Esophagus squamous epithelium (tissue), 4 donors: Measurements from ENCODE around the gene RIPOR2.

Experiments used
- POLR2A ChIP-seq, 4 donors: fragments of 450-650 bp; IDR thresholded peaks; one replicate each; pipeline ENCODE4 v1.6.1; 2017; ENCODE audit warnings: antibody characterized with exemption in 4 of 4, mild to moderate bottlenecking in 4 of 4, moderate library complexity in 3 of 4
- TF ChIP-seq, protein P1 (sequence below), 6 experiments: fragments of 450-650 bp in 4 of 6; fragments of 200-600 bp in 2 of 6; sonication (generic) in 2 of 6; IDR thresholded peaks; one replicate each; pipeline ENCODE4 v1.5.1; 2016 to 2019; ENCODE audit warnings: antibody characterized with exemption in 6 of 6, mild to moderate bottlenecking in 4 of 6, moderate library complexity in 4 of 6

DNA sequence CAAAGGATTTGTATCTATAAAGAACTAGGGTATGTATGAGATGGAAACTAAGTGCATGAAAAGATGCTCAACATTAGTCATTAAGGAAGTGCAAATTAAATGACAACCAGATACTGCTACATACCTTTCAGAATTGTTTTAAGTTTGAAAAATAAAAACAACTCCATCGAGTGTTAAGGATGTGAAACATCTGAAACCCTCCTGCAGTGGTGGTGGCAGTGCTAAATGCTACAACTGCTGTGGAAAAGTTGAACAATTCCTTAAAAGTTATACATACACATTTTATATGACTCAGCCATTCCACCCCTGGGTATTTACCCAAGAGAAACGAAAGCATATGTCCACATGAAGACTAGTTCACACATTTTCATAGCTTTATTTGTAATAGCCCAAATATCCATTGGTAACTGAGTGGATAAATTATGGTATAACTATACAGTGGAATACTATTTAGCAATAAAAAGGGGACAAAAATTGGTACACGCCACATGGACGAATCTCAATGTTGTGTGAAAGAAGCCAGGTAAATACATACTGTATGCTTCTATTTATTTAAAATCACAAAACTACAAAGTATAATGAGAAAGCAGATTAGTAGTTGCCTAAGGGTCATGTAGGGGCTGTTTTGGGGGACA, 147.6 kb downstream of the RIPOR2 start:
- TF ChIP-seq, protein P1, sequence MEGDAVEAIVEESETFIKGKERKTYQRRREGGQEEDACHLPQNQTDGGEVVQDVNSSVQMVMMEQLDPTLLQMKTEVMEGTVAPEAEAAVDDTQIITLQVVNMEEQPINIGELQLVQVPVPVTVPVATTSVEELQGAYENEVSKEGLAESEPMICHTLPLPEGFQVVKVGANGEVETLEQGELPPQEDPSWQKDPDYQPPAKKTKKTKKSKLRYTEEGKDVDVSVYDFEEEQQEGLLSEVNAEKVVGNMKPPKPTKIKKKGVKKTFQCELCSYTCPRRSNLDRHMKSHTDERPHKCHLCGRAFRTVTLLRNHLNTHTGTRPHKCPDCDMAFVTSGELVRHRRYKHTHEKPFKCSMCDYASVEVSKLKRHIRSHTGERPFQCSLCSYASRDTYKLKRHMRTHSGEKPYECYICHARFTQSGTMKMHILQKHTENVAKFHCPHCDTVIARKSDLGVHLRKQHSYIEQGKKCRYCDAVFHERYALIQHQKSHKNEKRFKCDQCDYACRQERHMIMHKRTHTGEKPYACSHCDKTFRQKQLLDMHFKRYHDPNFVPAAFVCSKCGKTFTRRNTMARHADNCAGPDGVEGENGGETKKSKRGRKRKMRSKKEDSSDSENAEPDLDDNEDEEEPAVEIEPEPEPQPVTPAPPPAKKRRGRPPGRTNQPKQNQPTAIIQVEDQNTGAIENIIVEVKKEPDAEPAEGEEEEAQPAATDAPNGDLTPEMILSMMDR (IDR thresholded peaks at IDR 0.05), result no peak
- TF ChIP-seq POLR2A (IDR thresholded peaks at IDR 0.05), result no peak
